ENCODE data around the gene CNTF.

DNA sequence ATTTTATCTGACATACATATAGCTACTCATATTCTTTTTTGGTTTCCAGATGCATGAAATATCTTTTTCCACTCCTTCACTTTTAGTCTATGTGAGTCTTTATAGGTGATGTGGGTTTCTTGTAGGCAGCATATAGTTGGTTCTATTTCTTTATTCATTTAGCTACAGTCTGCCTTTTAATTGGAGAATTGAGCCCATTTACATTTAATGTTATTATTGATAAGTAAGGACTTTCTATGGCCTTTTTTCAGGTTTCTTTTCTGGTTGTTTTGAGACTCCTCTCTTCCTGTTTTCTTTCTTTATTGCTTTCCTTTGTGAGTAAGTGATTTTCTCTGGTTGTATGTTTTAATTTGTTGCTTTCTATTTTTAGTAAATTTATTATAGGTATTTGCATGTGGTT lies 27.2 kb downstream of the CNTF start:
- TF ChIP-seq, protein P1, sequence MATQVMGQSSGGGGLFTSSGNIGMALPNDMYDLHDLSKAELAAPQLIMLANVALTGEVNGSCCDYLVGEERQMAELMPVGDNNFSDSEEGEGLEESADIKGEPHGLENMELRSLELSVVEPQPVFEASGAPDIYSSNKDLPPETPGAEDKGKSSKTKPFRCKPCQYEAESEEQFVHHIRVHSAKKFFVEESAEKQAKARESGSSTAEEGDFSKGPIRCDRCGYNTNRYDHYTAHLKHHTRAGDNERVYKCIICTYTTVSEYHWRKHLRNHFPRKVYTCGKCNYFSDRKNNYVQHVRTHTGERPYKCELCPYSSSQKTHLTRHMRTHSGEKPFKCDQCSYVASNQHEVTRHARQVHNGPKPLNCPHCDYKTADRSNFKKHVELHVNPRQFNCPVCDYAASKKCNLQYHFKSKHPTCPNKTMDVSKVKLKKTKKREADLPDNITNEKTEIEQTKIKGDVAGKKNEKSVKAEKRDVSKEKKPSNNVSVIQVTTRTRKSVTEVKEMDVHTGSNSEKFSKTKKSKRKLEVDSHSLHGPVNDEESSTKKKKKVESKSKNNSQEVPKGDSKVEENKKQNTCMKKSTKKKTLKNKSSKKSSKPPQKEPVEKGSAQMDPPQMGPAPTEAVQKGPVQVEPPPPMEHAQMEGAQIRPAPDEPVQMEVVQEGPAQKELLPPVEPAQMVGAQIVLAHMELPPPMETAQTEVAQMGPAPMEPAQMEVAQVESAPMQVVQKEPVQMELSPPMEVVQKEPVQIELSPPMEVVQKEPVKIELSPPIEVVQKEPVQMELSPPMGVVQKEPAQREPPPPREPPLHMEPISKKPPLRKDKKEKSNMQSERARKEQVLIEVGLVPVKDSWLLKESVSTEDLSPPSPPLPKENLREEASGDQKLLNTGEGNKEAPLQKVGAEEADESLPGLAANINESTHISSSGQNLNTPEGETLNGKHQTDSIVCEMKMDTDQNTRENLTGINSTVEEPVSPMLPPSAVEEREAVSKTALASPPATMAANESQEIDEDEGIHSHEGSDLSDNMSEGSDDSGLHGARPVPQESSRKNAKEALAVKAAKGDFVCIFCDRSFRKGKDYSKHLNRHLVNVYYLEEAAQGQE (IDR thresholded peaks at IDR 0.05; ENCODE audit: unreplicated experiment) = no peak
- TF ChIP-seq, protein P2, sequence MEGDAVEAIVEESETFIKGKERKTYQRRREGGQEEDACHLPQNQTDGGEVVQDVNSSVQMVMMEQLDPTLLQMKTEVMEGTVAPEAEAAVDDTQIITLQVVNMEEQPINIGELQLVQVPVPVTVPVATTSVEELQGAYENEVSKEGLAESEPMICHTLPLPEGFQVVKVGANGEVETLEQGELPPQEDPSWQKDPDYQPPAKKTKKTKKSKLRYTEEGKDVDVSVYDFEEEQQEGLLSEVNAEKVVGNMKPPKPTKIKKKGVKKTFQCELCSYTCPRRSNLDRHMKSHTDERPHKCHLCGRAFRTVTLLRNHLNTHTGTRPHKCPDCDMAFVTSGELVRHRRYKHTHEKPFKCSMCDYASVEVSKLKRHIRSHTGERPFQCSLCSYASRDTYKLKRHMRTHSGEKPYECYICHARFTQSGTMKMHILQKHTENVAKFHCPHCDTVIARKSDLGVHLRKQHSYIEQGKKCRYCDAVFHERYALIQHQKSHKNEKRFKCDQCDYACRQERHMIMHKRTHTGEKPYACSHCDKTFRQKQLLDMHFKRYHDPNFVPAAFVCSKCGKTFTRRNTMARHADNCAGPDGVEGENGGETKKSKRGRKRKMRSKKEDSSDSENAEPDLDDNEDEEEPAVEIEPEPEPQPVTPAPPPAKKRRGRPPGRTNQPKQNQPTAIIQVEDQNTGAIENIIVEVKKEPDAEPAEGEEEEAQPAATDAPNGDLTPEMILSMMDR (conservative IDR thresholded peaks at IDR 0.05; ENCODE audit: low read depth in 2 of 2) = no peak
- TF ChIP-seq EZH2 (IDR thresholded peaks at IDR 0.05; ENCODE audit: low read depth, unreplicated experiment) = no peak
- TF ChIP-seq EZH2phosphoT487 (IDR thresholded peaks at IDR 0.05; ENCODE audit: unreplicated experiment) = no peak
- no peak for TF ChIP-seq NANOG (IDR thresholded peaks at IDR 0.05; ENCODE audit: borderline replicate concordance)

All from GM23338 (cell line).